IMR-90 (cell line): Measurements from ENCODE around the gene TMEM40. TPM values are rescaled to one million over a fixed set of nuclear protein-coding genes. Genes with fewer than 3 reads are reported as not detected.
"Not testable (repeated sequence)": the region's sequence is repeated elsewhere in the genome, so short reads cannot be mapped to it uniquely, and the experiment has no call there.

Experiments
- ATAC-seq: fragments of 200-7000 bp; cut with Tn5 transposase; 2 replicates; pipeline ENCODE4 v1.9.1; 2020; ENCODE audit warnings: low read depth, mild to moderate bottlenecking, moderate library complexity
- BruUV-seq: library from RNA; stranded (reverse); fragments of 400-500 nt; replicated peaks from 2 replicates; lab custom pipeline; 2021; lab: Mats Ljungman, UMichigan
- CTCF ChIA-PET: fragments of 300-600 bp; formaldehyde crosslinking; extraction: SDS; loops from one replicate; lab custom pipeline; 2021; ENCODE audit warnings: antibody characterized with exemption; lab: Yijun Ruan, JAX
- POLR2A ChIA-PET: fragments of 300-600 bp; sonication (Branson Sonifier 250); formaldehyde crosslinking; loops from one replicate; lab custom pipeline; 2022; ENCODE audit warnings: antibody characterized with exemption; ENCODE audit not compliant: unreplicated experiment; lab: Charles Lee
- DNase-seq: peaks from one replicate; pipeline ENCODE4 v3.0.0; 2013
- H2AFZ ChIP-seq: replicated peaks from 2 replicates; pipeline ENCODE3; 2013; ENCODE audit warnings: low read length, mild to moderate bottlenecking; ENCODE audit not compliant: poor library complexity
- H2AK5ac ChIP-seq: 2 replicates; pipeline ENCODE4 v1.6.1; 2013; ENCODE audit warnings: low read depth, low read length, inconsistent platforms
- H2AK9ac ChIP-seq: replicated peaks from 2 replicates; pipeline ENCODE3; 2013; ENCODE audit warnings: mild to moderate bottlenecking, low read depth, low read length, moderate library complexity; ENCODE audit not compliant: poor library complexity
- H2BK120ac ChIP-seq: 2 replicates; pipeline ENCODE4 v1.6.1; 2013; ENCODE audit warnings: low read depth, low read length, inconsistent platforms
- H2BK15ac ChIP-seq: 3 replicates; pipeline ENCODE4 v1.6.1; 2013; ENCODE audit warnings: low read depth, low read length, inconsistent platforms
- H2BK20ac ChIP-seq: 2 replicates; pipeline ENCODE4 v1.6.1; 2013; ENCODE audit warnings: low read depth, mild to moderate bottlenecking, inconsistent platforms, low read length, moderate library complexity
- H2BK5ac ChIP-seq: 2 replicates; pipeline ENCODE4 v1.6.1; 2013; ENCODE audit warnings: mild to moderate bottlenecking, low read depth, low read length, inconsistent platforms; ENCODE audit not compliant: poor library complexity, severe bottlenecking
- H3K14ac ChIP-seq: replicated peaks from 2 replicates; pipeline ENCODE4 v1.6.1; 2013; ENCODE audit warnings: low read depth, low read length, inconsistent platforms
- H3K18ac ChIP-seq: 2 replicates; pipeline ENCODE4 v1.6.1; 2013; ENCODE audit warnings: low read depth, low read length, control low read depth
- H3K23ac ChIP-seq: 2 replicates; pipeline ENCODE4 v1.6.1; 2013; ENCODE audit warnings: low read depth, low read length, inconsistent platforms
- H3K27ac ChIP-seq: 2 replicates; pipeline ENCODE4 v1.5.1; 2013; ENCODE audit warnings: mild to moderate bottlenecking, control low read depth, low read length; ENCODE audit not compliant: insufficient read depth
- H3K27me3 ChIP-seq: 2 replicates; pipeline ENCODE4 v1.6.1; 2013; ENCODE audit warnings: low read length; ENCODE audit not compliant: control insufficient read depth, insufficient read depth
- H3K36me3 ChIP-seq: 2 replicates; pipeline ENCODE4 v1.6.1; 2013; ENCODE audit warnings: low read length, mixed read lengths; ENCODE audit not compliant: control insufficient read depth, insufficient read depth
- H3K4ac ChIP-seq: 2 replicates; pipeline ENCODE4 v1.6.1; 2013; ENCODE audit warnings: low read depth, low read length, inconsistent platforms
- H3K4me1 ChIP-seq: 2 replicates; pipeline ENCODE4 v1.6.1; 2013; ENCODE audit warnings: low read length, mixed read lengths; ENCODE audit not compliant: control insufficient read depth, insufficient read depth
- H3K4me2 ChIP-seq: 2 replicates; pipeline ENCODE4 v1.6.1; 2013; ENCODE audit warnings: low read depth, mild to moderate bottlenecking, control low read depth, low read length, moderate library complexity
- H3K4me3 ChIP-seq: 2 replicates; pipeline ENCODE4 v1.5.1; 2013; ENCODE audit warnings: low read depth, mild to moderate bottlenecking, control low read depth, low read length, moderate library complexity; ENCODE audit not compliant: insufficient read depth
- H3K56ac ChIP-seq: 2 replicates; pipeline ENCODE4 v1.6.1; 2013; ENCODE audit warnings: low read length, inconsistent platforms; ENCODE audit not compliant: insufficient read depth; ENCODE audit errors: extremely low read depth
- H3K79me1 ChIP-seq, 2 experiments: 2 replicates each; pipeline ENCODE4 v1.6.1; 2013; ENCODE audit warnings: low read length in 2 of 2, inconsistent platforms in 1 of 2, low read depth in 1 of 2
- H3K9ac ChIP-seq: 2 replicates; pipeline ENCODE4 v1.6.1; 2013; ENCODE audit warnings: low read depth, low read length, control low read depth
- H3K9me1 ChIP-seq: 2 replicates; pipeline ENCODE4 v1.6.1; 2013; ENCODE audit warnings: low read length, inconsistent platforms; ENCODE audit not compliant: insufficient read depth
- H3K9me3 ChIP-seq: 2 replicates; pipeline ENCODE4 v1.6.1; 2013; ENCODE audit warnings: low read length; ENCODE audit not compliant: control insufficient read depth, insufficient read depth
- H4K20me1 ChIP-seq: 2 replicates; pipeline ENCODE4 v1.6.1; 2013; ENCODE audit warnings: low read length, inconsistent platforms; ENCODE audit not compliant: insufficient read depth
- H4K5ac ChIP-seq: 2 replicates; pipeline ENCODE4 v1.6.1; 2013; ENCODE audit warnings: mild to moderate bottlenecking, low read depth, low read length, control low read depth
- H4K8ac ChIP-seq, 2 experiments: 2 replicates each; pipeline ENCODE4 v1.6.1; 2013; ENCODE audit warnings: low read depth in 2 of 2, low read length in 2 of 2, control low read depth in 1 of 2, inconsistent platforms in 1 of 2
- H4K91ac ChIP-seq: 2 replicates; pipeline ENCODE4 v1.6.1; 2013; ENCODE audit warnings: low read depth, low read length, inconsistent platforms; ENCODE audit not compliant: insufficient read depth
- MAFK ChIP-seq: IDR thresholded peaks from 2 replicates; pipeline ENCODE4 v1.6.1; 2012; ENCODE audit warnings: low read depth, low read length, improper control_type of control experiment
- NFE2L2 ChIP-seq: fragments of 150-350 bp; IDR thresholded peaks from 2 replicates; pipeline ENCODE4 v1.6.1; 2016; ENCODE audit warnings: low read depth, mild to moderate bottlenecking, low read length
- USF2 ChIP-seq: fragments of 150-350 bp; IDR thresholded peaks from 2 replicates; pipeline ENCODE4 v1.6.1; 2017; ENCODE audit warnings: mild to moderate bottlenecking, antibody characterized with exemption, low read length, low read depth
- WGBS, 2 experiments: methylation state at CpG; one replicate each; pipeline versions ENCODE4 v1.1.5 to v1.1.7; 2013; ENCODE audit warnings: missing lambda C conversion rate in 2 of 2; ENCODE audit not compliant: insufficient read length in 1 of 2; ENCODE audit errors: extremely low coverage in 2 of 2; 5-methylcytosine and 5-hydroxymethylcytosine counted together
- dilution Hi-C: fragments of 300-500 bp; cut with HindIII; formaldehyde crosslinking; loops from one replicate; pipeline ENCODE4 v1.14.3; 2018; ENCODE audit warnings: low sequenced_read_pairs; ENCODE audit not compliant: unreplicated experiment
- in situ Hi-C: fragments of 300-500 bp; cut with MboI; formaldehyde crosslinking; loops from 3 replicates; pipeline ENCODE4 v1.14.3; 2019; ENCODE audit warnings: low sequenced_read_pairs, inconsistent platforms, mixed read lengths
- intact Hi-C: fragments of 100-400 bp; cut with micrococcal nuclease; formaldehyde crosslinking; loops from 2 replicates; pipeline ENCODE4 v1.10.0; 2022
- polyA plus RNA-seq, 3 experiments: library from polyadenylated mRNA; depleted of rRNA; stranded (reverse); fragments of >200 nt; gene quantifications; 2 replicates each; pipeline ENCODE4 v1.2.3, GENCODE V29; 2012; ENCODE audit warnings: low replicate concordance in 1 of 3
- total RNA-seq: library from RNA; depleted of rRNA; stranded (reverse); fragments of >200 nt; gene quantifications from 2 replicates; pipeline ENCODE4 v1.2.3, GENCODE V29; 2012

The TMEM40 gene
- total and polyA plus RNA-seq, 2 of the 4 experiments (the other 2 are of a cell fraction) = 0.27 TPM; not detected in 1

- H3K36me3 ChIP-seq = no peaks in the 10 kb centered on the region
- H3K9ac ChIP-seq = no peak overlapping the region
- H3K27me3 ChIP-seq = peaks cover 10% of the 10 kb centered on the region
- H3K9me3 ChIP-seq = peaks cover 2% of the 10 kb centered on the region; the same call in 1 of the 2 replicates
- H4K5ac ChIP-seq = no peak overlapping the region
- no peak overlapping the region for H2BK5ac ChIP-seq
- no peak overlapping the region for H3K56ac ChIP-seq
- DNase-seq (no peak), ATAC-seq (no peak)
- intact Hi-C loops (no loop called here), in situ Hi-C loops (no loop called here), dilution Hi-C loops (no loop called here)
- H3K4ac ChIP-seq = no peak overlapping the region
- H3K27ac ChIP-seq = no peak overlapping the region
- ChIA-PET CTCF (no interaction called here), POLR2A (no interaction called here)
- H4K91ac ChIP-seq = no peak overlapping the region; the same call in 1 of the 2 replicates
- no peak overlapping the region for H3K23ac ChIP-seq
- H3K4me3 ChIP-seq = no peak overlapping the region
- no peak overlapping the region for H4K8ac ChIP-seq
- no peak overlapping the region for H2AK5ac ChIP-seq
- H3K14ac ChIP-seq = no peak overlapping the region
- H3K9me1 ChIP-seq = no peaks in the 10 kb centered on the region
- H3K18ac ChIP-seq = no peak overlapping the region
- no TSS peak for BruUV-seq
- H3K4me2 ChIP-seq = no peak overlapping the region
- H2AK9ac ChIP-seq = no peak overlapping the region
- WGBS, 2 experiments = no CpG with 5 or more reads among the region's 4 CpGs
- H2BK20ac ChIP-seq = no peak overlapping the region
- H3K79me1 ChIP-seq = no peaks in the 10 kb centered on the region
- no peak overlapping the region for H2BK15ac ChIP-seq
- no peaks in the 10 kb centered on the region for H4K20me1 ChIP-seq
- H2BK120ac ChIP-seq = no peak overlapping the region
- H2AFZ ChIP-seq = no peak overlapping the region
- H3K4me1 ChIP-seq = peaks cover under 1% of the 10 kb centered on the region; the same call in 1 of the 2 replicates
- no peak for TF ChIP-seq MAFK
- TF ChIP-seq USF2 = no peak
- no peak for TF ChIP-seq NFE2L2
Observed at GRCh38 chr3:12777171-12777570, 18.1 kb upstream of the TMEM40 start.

GRCh38 chr3:12775970-12776369 lies 16.9 kb upstream of the TMEM40 start:
- BruUV-seq, POLR2A ChIA-PET, dilution Hi-C loops, H3K9ac ChIP-seq, DNase-seq, H2BK15ac ChIP-seq, H3K27ac ChIP-seq, H3K9me1 ChIP-seq, H3K79me1 ChIP-seq, H4K5ac ChIP-seq, H2BK20ac ChIP-seq, H4K91ac ChIP-seq, H2AK5ac ChIP-seq, H3K14ac ChIP-seq, H3K23ac ChIP-seq, H3K4ac ChIP-seq, H3K18ac ChIP-seq, H4K8ac ChIP-seq, intact Hi-C loops, H3K4me1 ChIP-seq, H3K9me3 ChIP-seq, H3K4me3 ChIP-seq, in situ Hi-C loops, H2AK9ac ChIP-seq, CTCF ChIA-PET, H2BK5ac ChIP-seq, H4K20me1 ChIP-seq, H3K56ac ChIP-seq, H3K4me2 ChIP-seq, H2AFZ ChIP-seq, H3K36me3 ChIP-seq, ATAC-seq, H2BK120ac ChIP-seq: not testable (repeated sequence)
- WGBS, 2 experiments = no CpG with 5 or more reads among the region's 6 CpGs
- H3K27me3 ChIP-seq = peaks cover 10% of the 10 kb centered on the region
